GM12864 (cell line): ENCODE data around the gene FGFR3.

ENCODE experiments used
- DNase-seq: peaks from one replicate; pipeline ENCODE4 v3.0.0-alpha.2; 2011; ENCODE audit warnings: low read depth
- H3K4me3 ChIP-seq: 2 replicates; pipeline ENCODE4 v1.5.1; 2011; ENCODE audit warnings: mild to moderate bottlenecking, low read depth, low read length, control low read depth
- CTCF ChIP-seq: IDR thresholded peaks from 2 replicates; pipeline ENCODE4 v1.5.1; 2011; ENCODE audit warnings: low read depth, mild to moderate bottlenecking, moderate library complexity, low read length, control low read depth, inconsistent platforms; ENCODE audit errors: missing control alignments

Gene FGFR3

DNA sequence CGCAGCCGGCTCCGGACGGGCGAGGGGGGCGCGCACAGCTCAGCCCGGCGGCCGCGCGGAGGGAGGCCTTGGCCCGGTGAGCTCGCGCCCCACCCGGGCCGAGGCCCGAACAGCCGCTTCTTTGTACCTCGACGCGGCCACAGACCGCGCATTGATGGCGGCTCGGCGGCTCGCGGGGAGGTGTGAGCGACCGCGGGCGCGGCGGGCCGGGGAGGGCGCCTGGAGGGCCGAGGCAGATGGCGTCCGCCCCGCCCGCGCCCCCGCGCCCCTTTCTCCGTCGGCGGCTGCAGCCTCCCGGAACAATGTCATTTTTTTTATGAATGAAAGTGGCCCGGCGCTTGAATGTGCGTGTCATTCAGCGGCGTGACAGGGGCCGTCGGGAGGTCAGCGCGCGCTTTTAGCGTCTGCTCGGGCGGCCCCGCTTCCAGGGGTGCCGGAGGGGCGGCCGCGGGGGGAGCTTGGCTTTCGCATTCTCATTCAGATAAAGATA, 1.8 kb downstream of the FGFR3 start:
- no peak for DNase-seq
- TF ChIP-seq CTCF, result no peak
- no peak overlapping the region for H3K4me3 ChIP-seq

- DNase-seq, result no peak
- no peak overlapping the region for H3K4me3 ChIP-seq
- TF ChIP-seq CTCF, result no peak
Measured at GRCh38 chr4:1795299-1796195, 2.5 kb downstream of the FGFR3 start.

GRCh38 chr4:1796486-1797204, 3.6 kb downstream of the FGFR3 start:
- no peak for DNase-seq
- no peak for TF ChIP-seq CTCF
- H3K4me3 ChIP-seq, result no peak overlapping the region

DNA sequence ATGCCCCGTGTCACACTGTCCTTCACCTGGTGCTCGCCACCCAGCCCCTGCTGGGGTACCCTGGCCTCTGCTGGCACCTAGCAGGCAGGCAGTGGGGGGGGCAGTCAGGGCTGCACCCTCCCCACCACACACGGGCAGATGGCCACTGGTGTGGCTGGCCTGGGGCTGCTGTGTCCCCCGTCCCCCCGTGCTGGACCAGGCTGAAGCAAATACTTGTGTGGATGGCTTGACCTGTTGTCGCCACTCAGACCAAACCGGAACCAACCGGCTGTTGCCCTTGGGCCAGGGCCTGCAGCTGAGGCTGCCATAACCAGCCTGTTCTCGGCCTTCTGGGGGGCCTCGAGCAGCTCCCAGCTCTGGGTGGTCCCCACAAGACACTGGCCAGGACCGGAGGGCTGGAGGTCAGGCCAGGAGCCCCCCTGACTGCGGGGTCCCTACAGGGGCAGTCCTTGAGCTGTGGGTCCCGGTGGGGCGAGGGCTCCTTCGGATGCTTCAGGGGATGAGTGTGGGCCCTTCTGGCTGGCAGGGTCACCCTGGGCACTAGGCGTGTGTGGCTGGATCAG, 4.3 kb downstream of the FGFR3 start:
- H3K4me3 ChIP-seq, result no peak overlapping the region
- no peak for DNase-seq
- no peak for TF ChIP-seq CTCF

DNA sequence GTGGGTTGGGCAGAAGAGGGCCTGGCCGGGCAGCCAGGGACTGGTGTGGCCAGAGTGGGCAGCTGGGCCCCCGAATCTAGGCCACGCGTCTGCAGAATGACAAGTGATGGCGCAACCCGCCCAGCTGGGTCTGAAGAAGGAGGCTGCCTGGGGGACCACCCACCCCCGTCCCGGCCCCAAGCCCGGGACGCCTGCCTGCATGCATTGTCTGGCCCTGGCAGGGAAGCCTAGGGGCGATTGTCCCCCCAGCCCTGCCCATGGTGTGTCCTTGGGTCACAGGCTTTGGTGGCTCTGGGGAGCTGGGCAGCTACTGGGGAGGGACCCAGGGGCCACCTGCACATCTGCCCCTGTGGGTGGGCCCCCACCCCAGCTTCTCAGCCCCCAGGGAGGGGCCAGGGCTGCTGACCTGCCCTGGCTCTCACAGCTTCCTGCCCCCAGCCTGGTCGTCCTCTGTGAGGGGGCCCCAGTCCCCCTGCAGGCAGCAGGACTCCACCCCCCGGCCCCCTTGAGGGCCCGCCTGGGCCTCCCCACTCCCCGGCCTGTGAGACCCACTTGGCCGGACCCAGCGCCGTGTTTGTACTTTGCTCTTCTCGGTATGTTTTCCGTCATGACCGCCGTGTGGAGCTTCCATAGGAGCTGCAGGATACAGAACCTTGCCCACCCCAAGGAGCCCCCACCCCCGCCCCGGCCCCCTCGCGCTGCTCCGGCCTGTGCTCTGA, 4.9 kb downstream of the FGFR3 start:
- TF ChIP-seq CTCF, result no peak
- H3K4me3 ChIP-seq, result no peak overlapping the region
- DNase-seq, result no peak

- DNase-seq, result no peak
- H3K4me3 ChIP-seq, result no peak overlapping the region
- TF ChIP-seq CTCF, result no peak
Measured at GRCh38 chr4:1798580-1799386, 5.7 kb downstream of the FGFR3 start.
